GM12878 (cell line): ENCODE data around the gene TEX2. TPM values are rescaled to one million over a fixed set of nuclear protein-coding genes. Genes with fewer than 3 reads are reported as not detected.

ENCODE experiments used
- ATAC-seq: fragments of 200-7000 bp; cut with Tn5 transposase; 3 replicates; pipeline ENCODE4 v1.9.1; 2020; ENCODE audit warnings: mild to moderate bottlenecking, moderate library complexity
- BruUV-seq: library from RNA; stranded (reverse); fragments of 400-500 nt; replicated peaks from 2 replicates; lab custom pipeline; 2021; lab: Mats Ljungman, UMichigan
- CTCF ChIA-PET: fragments of 300-600 bp; sonication (Branson Sonifier 250); formaldehyde crosslinking; extraction: SDS; loops from one replicate; lab custom pipeline; 2021; ENCODE audit warnings: inconsistent platforms; lab: Yijun Ruan, JAX
- POLR2A ChIA-PET: fragments of 350-600 bp; formaldehyde crosslinking; extraction: SDS; loops from one replicate; lab custom pipeline; 2021; ENCODE audit warnings: inconsistent platforms; lab: Charles Lee
- RAD21 ChIA-PET: fragments of 300-600 bp; sonication (Branson Sonifier 250); formaldehyde crosslinking; loops from one replicate; lab custom pipeline; 2023; ENCODE audit warnings: antibody characterized with exemption; ENCODE audit not compliant: unreplicated experiment; lab: Charles Lee
- SMC1A ChIA-PET: fragments of 300-600 bp; sonication (Branson Sonifier 250); formaldehyde crosslinking; loops from one replicate; lab custom pipeline; 2023; ENCODE audit not compliant: unreplicated experiment, uncharacterized antibody; lab: Charles Lee
- DNase-seq: peaks from one replicate; pipeline ENCODE4 v3.0.0-alpha.2; 2011; ENCODE audit warnings: low read depth, low spot score
- FAIRE-seq: peaks from 3 replicates; lab custom pipeline; 2011; peaks lifted over from hg19 to GRCh38; lab: Jason Lieb, UNC
- H2AFZ ChIP-seq: 2 replicates; pipeline ENCODE4 v1.6.0; 2011; ENCODE audit warnings: low read depth, low read length, control low read depth; ENCODE audit not compliant: control insufficient read depth
- H3K27ac ChIP-seq: 2 replicates; pipeline ENCODE4 v1.5.1; 2011; ENCODE audit warnings: control low read depth; ENCODE audit not compliant: control insufficient read depth, insufficient read depth
- H3K27me3 ChIP-seq, 2 experiments: replicated peaks in 1 of 2; 2 replicates each; pipeline versions ENCODE4 v1.6.0 to v1.6.1; 2011; ENCODE audit warnings: low read length in 1 of 2; ENCODE audit not compliant: control insufficient read depth in 2 of 2, insufficient read depth in 2 of 2
- H3K36me3 ChIP-seq, 2 experiments: 2 replicates each; pipeline ENCODE4 v1.5.1; 2011; ENCODE audit warnings: low read length in 1 of 2; ENCODE audit not compliant: control insufficient read depth in 2 of 2, insufficient read depth in 2 of 2
- H3K4me1 ChIP-seq: 2 replicates; pipeline ENCODE4 v1.6.1; 2011; ENCODE audit warnings: mild to moderate bottlenecking, low read length, moderate library complexity, mixed read lengths; ENCODE audit not compliant: control insufficient read depth, insufficient read depth
- H3K4me2 ChIP-seq: 2 replicates; pipeline ENCODE4 v1.6.0; 2011; ENCODE audit warnings: control low read depth; ENCODE audit not compliant: control insufficient read depth, insufficient read depth
- H3K4me3 ChIP-seq: fragments of 200-600 bp; sonication (generic); 2 replicates; pipeline ENCODE4 v1.5.1; 2016
- H3K79me2 ChIP-seq: 2 replicates; pipeline ENCODE4 v1.6.0; 2011; ENCODE audit warnings: low read length; ENCODE audit not compliant: control insufficient read depth, insufficient read depth
- H3K9ac ChIP-seq: 2 replicates; pipeline ENCODE4 v1.8.0; 2011; ENCODE audit warnings: low read length, control low read depth, mixed read lengths; ENCODE audit not compliant: control insufficient read depth, insufficient read depth
- H3K9me3 ChIP-seq: replicated peaks from 3 replicates; pipeline ENCODE4 v1.5.1; 2011; ENCODE audit warnings: mild to moderate bottlenecking, low read length; ENCODE audit not compliant: control insufficient read depth, insufficient read depth
- H4K20me1 ChIP-seq: 2 replicates; pipeline ENCODE4 v1.6.0; 2011; ENCODE audit not compliant: control insufficient read depth, insufficient read depth
- GATAD2B ChIP-seq: fragments of 450-650 bp; conservative IDR thresholded peaks from 2 replicates; pipeline ENCODE4 v1.6.1; 2017; ENCODE audit warnings: low read depth, mild to moderate bottlenecking, moderate library complexity
- IRF3 ChIP-seq: fragments of 450-650 bp; IDR thresholded peaks from 2 replicates; pipeline ENCODE4 v1.6.1; 2014; ENCODE audit warnings: mild to moderate bottlenecking
- IRF5 ChIP-seq: fragments of 450-650 bp; IDR thresholded peaks from 2 replicates; pipeline ENCODE4 v1.6.1; 2017; ENCODE audit warnings: borderline replicate concordance
- JUND ChIP-seq: IDR thresholded peaks from 2 replicates; pipeline ENCODE4 v1.6.1; 2012; ENCODE audit warnings: low read depth, mild to moderate bottlenecking, low read length, improper control_type of control experiment, moderate library complexity
- KAT2A ChIP-seq: conservative IDR thresholded peaks from 2 replicates; pipeline ENCODE4 v1.6.1; 2011; ENCODE audit warnings: low read depth, low read length; ENCODE audit not compliant: control insufficient read depth
- NFYA ChIP-seq: IDR thresholded peaks from 2 replicates; pipeline ENCODE4 v1.6.1; 2011; ENCODE audit warnings: low read depth, mild to moderate bottlenecking, low read length, improper control_type of control experiment, borderline replicate concordance
- PAX5 ChIP-seq: IDR thresholded peaks from 2 replicates; pipeline ENCODE4 v1.6.1; 2011; ENCODE audit warnings: low read depth, low read length, borderline replicate concordance
- RAD51 ChIP-seq: fragments of 450-650 bp; IDR thresholded peaks from 2 replicates; pipeline ENCODE4 v1.6.1; 2016; ENCODE audit warnings: moderate library complexity, mild to moderate bottlenecking, inconsistent platforms
- SIX5 ChIP-seq: IDR thresholded peaks from 2 replicates; pipeline ENCODE4 v1.6.1; 2011; ENCODE audit warnings: mild to moderate bottlenecking, low read depth, low read length, moderate library complexity; ENCODE audit not compliant: severe bottlenecking
- SMC3 ChIP-seq: IDR thresholded peaks from 2 replicates; pipeline ENCODE4 v1.6.1; 2011; ENCODE audit warnings: low read length, improper control_type of control experiment, borderline replicate concordance
- WGBS: methylation state at CpG from one replicate; pipeline ENCODE4 v1.1.6; 2016; ENCODE audit warnings: low lambda C conversion rate; ENCODE audit not compliant: insufficient replicate concordance, insufficient coverage; ENCODE audit errors: missing lambda C conversion rate; 5-methylcytosine and 5-hydroxymethylcytosine counted together
- in situ Hi-C: fragments of 300-500 bp; cut with MboI; formaldehyde crosslinking; loops from 9 replicates; pipeline ENCODE4 v1.14.3; 2018; ENCODE audit warnings: mixed read lengths
- intact Hi-C: fragments of 100-400 bp; cut with micrococcal nuclease; formaldehyde crosslinking; loops from one replicate; pipeline ENCODE4 v1.14.2; 2022; ENCODE audit not compliant: unreplicated experiment
- polyA plus RNA-seq, 11 experiments: library from polyadenylated mRNA; depleted of rRNA in 4 of 11; unstranded in 6 of 11; stranded (reverse) in 5 of 11; fragments of >200 nt; fragmentation: Nextera tagmentation in 4 of 11; fragmentation: Illumina TruSeq in 1 of 11; extraction: Ambion mirVana in 4 of 11; extraction: Trizol in 1 of 11; gene quantifications; 1 replicate in 1 of 11; 2 replicates in 10 of 11; pipeline versions ENCODE4 v1.2.1 to v1.2.3, GENCODE V29; 2011 to 2016; ENCODE audit warnings: inconsistent platforms in 2 of 11, missing spikeins in 2 of 11, low read depth in 1 of 11
- total RNA-seq, 4 experiments: library from RNA; depleted of rRNA in 3 of 4; stranded (reverse); fragments of >200 nt in 3 of 4; fragmentation: Illumina TruSeq in 1 of 4; extraction: Trizol in 1 of 4; gene quantifications; 2 replicates each; pipeline versions ENCODE4 v1.2.1 to v1.2.3, GENCODE V29; 2013 to 2021

The TEX2 gene
- total and polyA plus RNA-seq, 10 of the 15 experiments (the other 5 are each of a cell fraction or from before 2014, with no cell fraction given): 3.8 to 19.9 (median 15.8) TPM

DNA sequence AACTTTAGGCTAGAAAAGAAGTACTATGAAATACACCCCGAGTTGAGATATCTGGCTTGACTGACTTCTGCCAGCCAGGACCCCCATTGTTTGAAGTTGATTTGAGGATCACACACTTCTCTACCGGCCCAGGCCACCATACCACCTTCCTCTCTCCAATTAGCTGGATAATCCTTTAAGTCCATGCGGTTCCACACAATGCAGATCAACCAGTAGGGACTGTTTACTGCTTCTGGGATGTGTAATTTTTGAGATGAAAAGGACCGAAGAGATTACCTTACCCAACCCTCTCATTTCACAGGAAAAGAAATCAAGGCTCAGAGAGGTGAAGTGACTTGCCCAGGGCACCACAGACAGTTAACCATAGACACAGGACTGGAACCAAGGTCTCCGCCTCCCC, 153.7 kb downstream of the TEX2 start:
- WGBS: 97% methylated on average over 5 of the region's 5 CpGs
- Histone ChIP-seq H3K36me3 (peaks cover 0 to 2% of the 10 kb centered on the region in 2 experiments; a peak in 1 of 4 replicates), H3K27me3 (no peaks in the 10 kb centered on the region), H4K20me1 (no peaks in the 10 kb centered on the region), H3K9ac (no peak overlapping the region), H3K4me3 (no peak overlapping the region), H3K27ac (no peak overlapping the region), H3K4me1 (peaks cover 26% of the 10 kb centered on the region; the same call in 1 of the 2 replicates), H3K79me2 (peaks cover 10% of the 10 kb centered on the region), H3K9me3 (no peaks in the 10 kb centered on the region; the same call in 2 of the 3 replicates), H2AFZ (no peak overlapping the region), H3K4me2 (no peak overlapping the region)
- TF ChIP-seq KAT2A: no peak
- no peak for TF ChIP-seq NFYA
- no peak for TF ChIP-seq PAX5
- TF ChIP-seq GATAD2B: no peak
- TF ChIP-seq IRF5: no peak
- TF ChIP-seq SMC3: no peak
- no peak for TF ChIP-seq RAD51
- TF ChIP-seq JUND: no peak
- no peak for TF ChIP-seq IRF3
- no peak for TF ChIP-seq SIX5
- in situ Hi-C loops (no loop called here), intact Hi-C loops (no loop called here)
- SMC1A ChIA-PET: interaction anchor here (0.6 to 2.8 kb wide), 7 partner anchors 9 to 80 kb away, joined by 3 to 19 read pairs (median 4); partner anchors contain the start of gene ERN1
- no peak for FAIRE-seq
- DNase-seq: no peak
- RAD21 ChIA-PET: interaction anchor here (1.2 to 1.5 kb wide), 3 partner anchors 12 to 24 kb away, joined by 5 to 7 read pairs (median 5); no protein-coding TSS in a partner anchor
- CTCF ChIA-PET: interaction anchor here (1.1 to 2.4 kb wide), 3 partner anchors 12 to 80 kb away, joined by 3 to 7 read pairs (median 5); no protein-coding TSS in a partner anchor
- POLR2A ChIA-PET: interaction anchor here (0.5 to 1.1 kb wide), 3 partner anchors 9 to 168 kb away, joined by 3 to 4 read pairs (median 4); no protein-coding TSS in a partner anchor
- no TSS peak for BruUV-seq
- no peak for ATAC-seq
